GM13977 (cell line): ENCODE measurements around the gene MEGF11.

Experiments
- DNase-seq: peaks from one replicate; pipeline ENCODE4 v3.0.0; 2012; ENCODE audit warnings: low spot score
- CTCF ChIP-seq: IDR thresholded peaks from 2 replicates; pipeline ENCODE4 v1.5.1; 2012; ENCODE audit warnings: mild to moderate bottlenecking, control low read depth; ENCODE audit not compliant: insufficient read depth; ENCODE audit errors: extremely low read depth, missing control alignments
- in situ Hi-C: fragments of 300-500 bp; cut with MboI; formaldehyde crosslinking; loops from one replicate; pipeline ENCODE4 v1.12.0; 2022; ENCODE audit warnings: low sequenced_read_pairs, low pct_unique_long_range_greater_than_20kb, mixed read lengths, inconsistent platforms; ENCODE audit not compliant: unreplicated experiment

Gene MEGF11

GRCh38 chr15:66043264-66043663 is 210.3 kb downstream of the MEGF11 start:
- DNase-seq: no peak
- in situ Hi-C loops: no loop called here
- TF ChIP-seq CTCF: no peak

- TF ChIP-seq CTCF: no peak
- DNase-seq: no peak
- in situ Hi-C loops: no loop called here
Observed at GRCh38 chr15:66042624-66043023, 210.9 kb downstream of the MEGF11 start.

DNA sequence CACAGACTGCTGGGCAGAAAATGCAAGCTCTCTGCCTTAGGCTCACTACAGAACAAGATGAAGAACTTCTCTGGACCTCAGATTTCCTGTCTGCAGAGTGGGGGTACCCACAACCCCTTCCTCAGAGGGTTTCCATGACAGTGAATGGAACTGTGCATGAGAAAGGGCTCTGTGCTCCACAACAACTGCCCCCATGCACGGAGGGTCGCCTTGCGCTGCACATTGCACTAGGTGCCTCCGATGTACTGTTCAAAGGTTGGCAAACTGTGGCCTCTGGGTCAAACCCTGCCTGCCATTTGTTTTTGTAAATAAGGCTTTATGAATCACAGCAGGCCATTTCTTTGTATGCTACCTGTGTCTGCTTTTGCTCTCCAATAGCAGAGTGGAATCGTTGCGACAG is 212.3 kb downstream of the MEGF11 start:
- in situ Hi-C loops: no loop called here
- no peak for DNase-seq
- TF ChIP-seq CTCF: no peak

DNA sequence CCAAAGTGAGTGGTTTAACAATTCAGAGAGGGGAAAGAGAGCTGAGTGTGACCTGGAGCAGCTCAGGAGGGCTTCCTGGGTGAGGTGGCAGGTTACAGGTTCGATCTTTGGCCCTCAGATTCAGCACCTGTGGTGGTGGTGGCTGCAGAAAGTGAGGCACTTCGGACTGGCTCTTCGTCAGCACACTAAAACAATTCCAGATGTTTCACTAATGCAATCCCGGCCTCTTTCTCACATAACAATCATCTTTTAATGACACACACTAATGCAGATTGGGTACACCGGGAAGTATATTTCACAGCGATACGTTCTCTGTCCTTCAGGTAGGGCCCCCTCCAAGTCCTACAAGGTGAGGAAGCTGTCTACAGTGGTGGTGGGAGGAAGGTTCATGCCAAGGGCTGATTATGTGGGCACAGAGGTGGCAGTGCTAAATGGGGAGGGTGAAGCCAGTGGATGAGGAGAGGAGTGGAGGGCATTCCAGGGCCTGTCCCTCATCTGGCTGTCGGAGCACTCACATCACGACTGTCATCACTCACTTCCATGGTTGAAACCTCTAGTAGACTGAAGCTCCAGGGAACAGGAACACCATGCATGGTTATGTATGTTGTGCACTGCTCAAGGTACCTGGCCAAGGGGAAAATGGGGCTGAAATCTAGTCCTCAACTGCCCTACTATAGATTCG is 213.2 kb downstream of the MEGF11 start:
- TF ChIP-seq CTCF: no peak
- in situ Hi-C loops: no loop called here

GRCh38 chr15:66039117-66039871 is 214.3 kb downstream of the MEGF11 start:
- TF ChIP-seq CTCF: no peak
- in situ Hi-C loops: no loop called here
- DNase-seq: no peak

More for the DNA sequence above, 213.2 kb downstream of the MEGF11 start:
- no peak for DNase-seq

DNA sequence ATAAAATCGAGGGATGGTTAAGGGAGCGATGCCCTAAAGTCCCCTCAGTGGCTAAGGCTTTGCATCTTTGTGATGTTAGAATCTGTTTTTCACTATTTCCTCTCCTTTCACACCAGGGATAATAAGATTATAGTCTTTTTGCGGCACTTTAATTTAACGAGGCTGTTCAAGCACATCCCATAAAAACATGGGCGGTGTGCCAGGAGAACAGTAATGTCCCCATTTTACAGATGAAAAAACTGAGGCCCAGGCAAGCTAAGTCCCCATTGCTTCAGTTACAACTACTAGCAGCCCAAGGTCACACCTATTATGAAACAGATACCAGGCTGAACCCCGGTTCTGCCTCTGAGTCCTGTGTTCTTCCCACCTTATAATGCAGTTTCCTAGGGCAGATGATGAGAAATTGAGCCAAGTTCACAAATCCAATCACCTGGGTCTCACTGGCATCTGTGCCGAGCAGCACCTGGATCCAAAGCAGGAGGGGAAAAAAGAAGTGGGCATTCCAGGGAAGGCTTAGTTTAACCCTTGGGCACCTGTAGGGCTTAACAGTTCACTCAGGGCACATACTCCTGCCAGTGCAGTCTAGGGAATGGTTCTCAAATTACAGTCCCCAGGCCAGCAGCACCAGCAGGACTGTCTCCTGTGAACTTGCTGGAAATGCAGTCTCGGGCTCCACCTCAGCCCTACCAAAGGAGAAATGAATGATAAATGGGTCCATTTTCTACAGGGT is 215.0 kb downstream of the MEGF11 start:
- no peak for TF ChIP-seq CTCF
- in situ Hi-C loops: no loop called here
- no peak for DNase-seq
